NCI-H748 treated with DMSO at 0.1 percent for 48 hours (cell line): ENCODE results near the gene TNNI3K.

Source experiments
- DNase-seq: peaks from one replicate; lab custom pipeline; 2025; lab: John Stamatoyannopoulos, UW

Gene TNNI3K

GRCh38 chr1:74502858-74503257, 267.7 kb downstream of the TNNI3K start:
- no peak for DNase-seq

GRCh38 chr1:74504125-74504932, 269.1 kb downstream of the TNNI3K start:
- DNase-seq: peak; percentile 82

- peak; percentile 97 for DNase-seq
Measured at GRCh38 chr1:74504933-74505512, 269.8 kb downstream of the TNNI3K start.

- peak; percentile 18 for DNase-seq
Measured at GRCh38 chr1:74505928-74506710, 270.9 kb downstream of the TNNI3K start.

- DNase-seq: no peak
Measured at GRCh38 chr1:74508449-74508848, 273.3 kb downstream of the TNNI3K start.

- DNase-seq: no peak
Measured at GRCh38 chr1:74512170-74512915, 277.2 kb downstream of the TNNI3K start, which contains the start of gene LRRC53. LRRC53 (minus strand) TSS chr1:74512611; CDS start chr1:74483349, 29,262 bp downstream.

GRCh38 chr1:74513411-74514300, 278.5 kb downstream of the TNNI3K start:
- DNase-seq: no peak

- no peak for DNase-seq
Measured at GRCh38 chr1:74517599-74518051, 282.4 kb downstream of the TNNI3K start.

GRCh38 chr1:74522148-74522547, 287.0 kb downstream of the TNNI3K start:
- no peak for DNase-seq

GRCh38 chr1:74523873-74524480, 288.8 kb downstream of the TNNI3K start:
- no peak for DNase-seq

GRCh38 chr1:74526708-74527107, 291.5 kb downstream of the TNNI3K start:
- peak; percentile 66 for DNase-seq

- no peak for DNase-seq
Measured at GRCh38 chr1:74528123-74528522, 292.9 kb downstream of the TNNI3K start.

GRCh38 chr1:74530892-74531291, 295.7 kb downstream of the TNNI3K start:
- peak; percentile 55 for DNase-seq

- DNase-seq: peak; percentile 89
Measured at GRCh38 chr1:74531796-74532195, 296.6 kb downstream of the TNNI3K start.

GRCh38 chr1:74534241-74534640, 299.1 kb downstream of the TNNI3K start:
- no peak for DNase-seq

GRCh38 chr1:74545821-74546220, 310.6 kb downstream of the TNNI3K start:
- DNase-seq: no peak

GRCh38 chr1:74548961-74549750, 314.0 kb downstream of the TNNI3K start:
- no peak for DNase-seq

- no peak for DNase-seq
Measured at GRCh38 chr1:74549932-74550331, 314.7 kb downstream of the TNNI3K start.

- DNase-seq: no peak
Measured at GRCh38 chr1:74570797-74571492, 335.8 kb downstream of the TNNI3K start.
